ENCODE data around the gene HBQ1. TPM values are rescaled to one million over a fixed set of nuclear protein-coding genes. Genes with fewer than 3 reads are reported as not detected.
"Not testable (repeated sequence)": the region's sequence is repeated elsewhere in the genome, so short reads cannot be mapped to it uniquely, and the experiment has no call there.

The HBQ1 gene
- total RNA-seq, 4 donors from 2014 or later = 1.2 TPM; not detected in 3

GRCh38 chr16:166375-167121 lies 13.7 kb upstream of the HBQ1 start:
- TF ChIP-seq, protein P1, sequence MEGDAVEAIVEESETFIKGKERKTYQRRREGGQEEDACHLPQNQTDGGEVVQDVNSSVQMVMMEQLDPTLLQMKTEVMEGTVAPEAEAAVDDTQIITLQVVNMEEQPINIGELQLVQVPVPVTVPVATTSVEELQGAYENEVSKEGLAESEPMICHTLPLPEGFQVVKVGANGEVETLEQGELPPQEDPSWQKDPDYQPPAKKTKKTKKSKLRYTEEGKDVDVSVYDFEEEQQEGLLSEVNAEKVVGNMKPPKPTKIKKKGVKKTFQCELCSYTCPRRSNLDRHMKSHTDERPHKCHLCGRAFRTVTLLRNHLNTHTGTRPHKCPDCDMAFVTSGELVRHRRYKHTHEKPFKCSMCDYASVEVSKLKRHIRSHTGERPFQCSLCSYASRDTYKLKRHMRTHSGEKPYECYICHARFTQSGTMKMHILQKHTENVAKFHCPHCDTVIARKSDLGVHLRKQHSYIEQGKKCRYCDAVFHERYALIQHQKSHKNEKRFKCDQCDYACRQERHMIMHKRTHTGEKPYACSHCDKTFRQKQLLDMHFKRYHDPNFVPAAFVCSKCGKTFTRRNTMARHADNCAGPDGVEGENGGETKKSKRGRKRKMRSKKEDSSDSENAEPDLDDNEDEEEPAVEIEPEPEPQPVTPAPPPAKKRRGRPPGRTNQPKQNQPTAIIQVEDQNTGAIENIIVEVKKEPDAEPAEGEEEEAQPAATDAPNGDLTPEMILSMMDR (IDR thresholded peaks at IDR 0.05) = no peak
- no peak for TF ChIP-seq EP300 (IDR thresholded peaks at IDR 0.05)
- TF ChIP-seq POLR2A (IDR thresholded peaks at IDR 0.05; ENCODE audit: low read depth) = no peak
- no peak for TF ChIP-seq POLR2AphosphoS5 (IDR thresholded peaks at IDR 0.05)
- WGBS = 8% methylated on average over 18 of the region's 45 CpGs
- Histone ChIP-seq H3K27ac (replicated peaks in 1 of 4) (no peak overlapping the region), H3K4me1 (peaks cover 19 to 21% (median 20%) of the 10 kb centered on the region in 4 donors), H3K27me3 (peaks cover 10 to 89% (median 52%) of the 10 kb centered on the region in 4 donors), H3K4me3 (peak overlapping the region in 3 of 4 donors; percentile 17 to 31 (median 25)), H3K9me3 (no peaks in the 10 kb centered on the region), H3K36me3 (no peaks in the 10 kb centered on the region)
- intact Hi-C loops (cut with DNase I) = no loop called here
- no peak for DNase-seq (ENCODE audit: extremely low spot score)

- DNase-seq (ENCODE audit: extremely low spot score) = no peak
- Histone ChIP-seq H3K27ac (replicated peaks in 1 of 4) (no peak overlapping the region), H3K9me3 (no peaks in the 10 kb centered on the region), H3K4me3 (no peak overlapping the region), H3K4me1 (peaks cover 19 to 21% (median 20%) of the 10 kb centered on the region in 4 donors), H3K36me3 (no peaks in the 10 kb centered on the region), H3K27me3 (peaks cover 10 to 88% (median 54%) of the 10 kb centered on the region in 4 donors)
- TF ChIP-seq POLR2A (IDR thresholded peaks at IDR 0.05; ENCODE audit: low read depth) = no peak
- TF ChIP-seq EP300 (IDR thresholded peaks at IDR 0.05) = no peak
- TF ChIP-seq POLR2AphosphoS5 (IDR thresholded peaks at IDR 0.05) = no peak
- TF ChIP-seq, protein P1 (IDR thresholded peaks at IDR 0.05) = no peak
- 15% methylated on average over 11 of the region's 11 CpGs for WGBS
- intact Hi-C loops (cut with DNase I) = no loop called here
Measured at GRCh38 chr16:167122-167690, 13.1 kb upstream of the HBQ1 start.

GRCh38 chr16:168424-168823 lies 11.8 kb upstream of the HBQ1 start:
- Histone ChIP-seq H3K4me1 (peaks cover 19 to 21% (median 20%) of the 10 kb centered on the region in 4 donors), H3K36me3 (no peaks in the 10 kb centered on the region), H3K9me3 (no peaks in the 10 kb centered on the region), H3K4me3 (no peak overlapping the region), H3K27ac (replicated peaks in 1 of 4) (no peak overlapping the region), H3K27me3 (peaks cover 10 to 79% (median 54%) of the 10 kb centered on the region in 4 donors)
- intact Hi-C loops (cut with DNase I) = no loop called here
- no peak for TF ChIP-seq EP300 (IDR thresholded peaks at IDR 0.05)
- TF ChIP-seq, protein P1 (IDR thresholded peaks at IDR 0.05) = no peak
- TF ChIP-seq POLR2A (IDR thresholded peaks at IDR 0.05; ENCODE audit: low read depth) = no peak
- TF ChIP-seq POLR2AphosphoS5 (IDR thresholded peaks at IDR 0.05) = no peak
- no peak for DNase-seq (ENCODE audit: extremely low spot score)
- 64% methylated on average over 6 of the region's 6 CpGs for WGBS

GRCh38 chr16:169014-169413 lies 11.2 kb upstream of the HBQ1 start:
- WGBS = no CpG with 5 or more reads among the region's 3 CpGs
- H3K27ac ChIP-seq (replicated peaks in 1 of 4) = no peak overlapping the region
- no peak overlapping the region for H3K4me3 ChIP-seq
- H3K27me3 ChIP-seq = peaks cover 10 to 82% (median 54%) of the 10 kb centered on the region in 4 donors
- intact Hi-C loops (cut with DNase I) = no loop called here
- TF ChIP-seq, protein P1 (IDR thresholded peaks at IDR 0.05) = no peak
- TF ChIP-seq EP300 (IDR thresholded peaks at IDR 0.05) (no peak), POLR2A (IDR thresholded peaks at IDR 0.05; ENCODE audit: low read depth) (no peak), POLR2AphosphoS5 (IDR thresholded peaks at IDR 0.05) (no peak)
- H3K9me3 ChIP-seq = no peaks in the 10 kb centered on the region
- no peaks in the 10 kb centered on the region for H3K36me3 ChIP-seq
- DNase-seq (ENCODE audit: extremely low spot score) = no peak
- peaks cover 19 to 21% (median 20%) of the 10 kb centered on the region in 4 donors for H3K4me1 ChIP-seq

DNA sequence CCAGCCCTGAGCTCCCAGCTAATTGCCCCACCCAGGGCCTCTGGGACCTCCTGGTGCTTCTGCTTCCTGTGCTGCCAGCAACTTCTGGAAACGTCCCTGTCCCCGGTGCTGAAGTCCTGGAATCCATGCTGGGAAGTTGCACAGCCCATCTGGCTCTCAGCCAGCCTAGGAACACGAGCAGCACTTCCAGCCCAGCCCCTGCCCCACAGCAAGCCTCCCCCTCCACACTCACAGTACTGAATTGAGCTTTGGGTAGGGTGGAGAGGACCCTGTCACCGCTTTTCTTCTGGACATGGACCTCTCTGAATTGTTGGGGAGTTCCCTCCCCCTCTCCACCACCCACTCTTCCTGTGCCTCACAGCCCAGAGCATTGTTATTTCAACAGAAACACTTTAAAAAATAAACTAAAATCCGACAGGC lies 10.2 kb upstream of the HBQ1 start:
- Histone ChIP-seq H3K4me1 (peaks cover 17 to 19% (median 17%) of the 10 kb centered on the region in 4 donors), H3K27me3 (peaks cover 10 to 89% (median 55%) of the 10 kb centered on the region in 4 donors)
- H3K27ac ChIP-seq (replicated peaks in 1 of 4); DNase-seq (ENCODE audit: extremely low spot score); H3K4me3 ChIP-seq; H3K9me3 ChIP-seq; intact Hi-C loops (cut with DNase I); H3K36me3 ChIP-seq: not testable (repeated sequence)
- WGBS = 3% methylated on average over 5 of the region's 5 CpGs

All from esophagus muscularis mucosa (tissue), 4 donors.